Hematopoietic multipotent progenitor cell (in vitro differentiated cells): ENCODE results near the gene VEPH1. TPM values are rescaled to one million over a fixed set of nuclear protein-coding genes. Genes with fewer than 3 reads are reported as not detected.

Experiments used
- DNase-seq, 3 donors: peaks; one replicate each; pipeline ENCODE4 v3.0.0-alpha.2; 2011 to 2015; ENCODE audit warnings: low read depth in 2 of 3, low spot score in 2 of 3
- total RNA-seq: library from RNA; depleted of rRNA; stranded (reverse); fragments of >200 nt; gene quantifications from one replicate; pipeline ENCODE4 v1.2.3, GENCODE V29; 2012

The VEPH1 gene
- total RNA-seq, 1 donor = 0.27 TPM

GRCh38 chr3:157479464-157480243 is 23.6 kb downstream of the VEPH1 start:
- no peak for DNase-seq

DNA sequence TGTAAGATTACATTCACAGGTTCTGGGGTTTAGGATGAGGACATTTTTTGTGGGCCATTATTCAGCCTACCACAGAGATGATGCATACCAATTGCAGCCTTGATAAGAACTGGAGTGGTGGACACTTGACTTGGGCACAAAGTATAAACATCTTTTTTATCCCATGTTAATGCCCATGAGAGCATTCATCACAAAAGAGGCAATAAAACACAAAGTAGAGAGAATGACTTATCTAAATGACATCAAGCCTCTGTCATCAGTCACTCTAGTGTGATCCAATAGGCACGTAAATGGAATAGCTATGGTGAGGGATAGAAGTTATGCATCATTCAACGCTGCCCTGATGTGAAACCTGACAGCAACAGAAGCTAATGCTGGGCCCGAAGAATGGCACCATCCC is 25.8 kb downstream of the VEPH1 start:
- no peak for DNase-seq

- no peak for DNase-seq
Observed at GRCh38 chr3:157475921-157476414, 27.2 kb downstream of the VEPH1 start.

GRCh38 chr3:157472648-157473047 is 30.6 kb downstream of the VEPH1 start:
- DNase-seq = no peak

GRCh38 chr3:157471064-157471463 is 32.2 kb downstream of the VEPH1 start:
- DNase-seq = no peak

GRCh38 chr3:157469561-157470294 is 33.5 kb downstream of the VEPH1 start:
- no peak for DNase-seq

GRCh38 chr3:157467200-157467599 is 36.0 kb downstream of the VEPH1 start:
- no peak for DNase-seq

DNA sequence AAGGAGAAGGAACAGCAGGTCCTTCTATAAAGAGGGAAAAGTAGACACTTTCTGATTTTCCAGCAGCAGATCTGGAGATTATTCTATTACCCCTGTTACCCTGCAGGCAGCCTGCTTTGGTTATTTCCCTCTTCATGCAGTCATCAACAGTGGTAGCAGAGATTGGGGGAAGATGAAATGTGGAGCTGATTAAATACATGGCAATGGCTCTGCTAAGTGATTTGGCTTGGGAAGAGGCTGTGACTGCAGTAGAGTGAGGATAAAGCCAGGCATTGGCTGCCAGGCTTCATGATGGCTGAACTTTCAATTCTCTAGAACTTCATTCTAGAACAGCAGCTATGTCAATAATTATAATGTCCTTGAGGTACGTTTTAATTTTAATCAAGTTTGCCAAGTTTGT is 37.5 kb downstream of the VEPH1 start:
- no peak for DNase-seq

GRCh38 chr3:157464321-157464720 is 38.9 kb downstream of the VEPH1 start:
- no peak for DNase-seq

- DNase-seq = no peak
Observed at GRCh38 chr3:157463816-157464215, 39.4 kb downstream of the VEPH1 start.

GRCh38 chr3:157460253-157460652 is 43.0 kb downstream of the VEPH1 start:
- no peak for DNase-seq

DNA sequence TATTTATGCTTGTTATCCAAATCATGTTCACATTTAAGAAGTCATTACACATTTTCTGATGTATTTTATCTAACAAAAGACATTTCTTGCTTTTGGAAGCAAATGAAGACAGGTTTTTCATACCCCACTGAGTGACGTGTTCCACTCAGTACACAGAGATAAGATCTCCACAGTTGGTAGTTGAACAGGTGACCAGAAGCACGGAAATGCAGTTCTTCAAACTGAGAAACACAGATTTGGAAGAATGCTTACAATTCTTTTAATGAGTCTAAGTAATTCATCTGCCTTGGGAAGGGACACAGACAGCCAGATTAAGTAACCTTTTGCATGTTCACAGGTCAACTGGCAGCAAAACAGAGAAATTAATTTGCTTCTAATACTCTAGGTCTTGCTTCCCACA is 43.5 kb downstream of the VEPH1 start:
- DNase-seq = no peak

DNA sequence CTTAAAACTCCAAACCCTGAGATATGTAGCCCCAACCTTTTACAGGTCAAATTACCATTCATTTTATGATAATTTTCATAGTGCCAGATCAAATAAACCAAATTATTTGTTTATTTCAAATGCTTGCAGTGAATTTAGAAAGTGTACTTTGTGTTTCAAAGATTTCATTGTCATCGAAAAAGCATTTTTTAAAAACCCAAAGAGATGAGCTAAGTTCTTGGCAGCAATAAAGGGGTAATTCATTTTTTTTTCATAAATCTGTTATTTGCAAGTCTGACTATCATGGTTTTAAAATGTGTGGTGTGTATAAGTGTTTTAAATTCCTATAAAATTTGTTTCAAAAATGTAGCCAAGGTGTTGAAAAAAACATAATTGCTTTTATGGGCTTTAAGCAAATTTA is 49.4 kb downstream of the VEPH1 start:
- no peak for DNase-seq

- peak in 1 of 3 donors; percentile 32 for DNase-seq
Observed at GRCh38 chr3:157452097-157452496, 51.1 kb downstream of the VEPH1 start.

- peak in 1 of 3 donors; percentile 48 for DNase-seq
Observed at GRCh38 chr3:157447026-157447694, 56.1 kb downstream of the VEPH1 start.

- DNase-seq = peak in 1 of 3 donors; percentile 64
Observed at GRCh38 chr3:157445857-157446256, 57.4 kb downstream of the VEPH1 start.

DNA sequence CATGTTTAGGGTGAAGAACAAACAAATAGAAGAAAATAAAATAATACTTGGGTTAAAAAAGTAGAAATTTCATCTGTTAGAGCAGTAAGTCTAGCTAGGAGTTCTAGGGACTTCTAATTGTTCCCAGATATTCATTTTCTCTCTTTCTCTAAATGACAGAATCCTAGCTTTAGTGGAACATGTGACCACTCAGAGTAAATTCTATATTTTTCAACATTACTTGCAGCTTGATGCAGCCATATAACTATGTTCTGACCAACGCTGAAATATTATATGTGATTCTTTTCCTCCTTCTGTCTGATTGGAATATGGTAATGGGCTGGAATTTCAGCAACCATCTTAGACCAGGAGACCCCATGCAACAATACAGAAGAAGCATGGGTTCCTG is 58.4 kb downstream of the VEPH1 start:
- DNase-seq = no peak

GRCh38 chr3:157443905-157444796 is 59.1 kb downstream of the VEPH1 start:
- DNase-seq = no peak

DNA sequence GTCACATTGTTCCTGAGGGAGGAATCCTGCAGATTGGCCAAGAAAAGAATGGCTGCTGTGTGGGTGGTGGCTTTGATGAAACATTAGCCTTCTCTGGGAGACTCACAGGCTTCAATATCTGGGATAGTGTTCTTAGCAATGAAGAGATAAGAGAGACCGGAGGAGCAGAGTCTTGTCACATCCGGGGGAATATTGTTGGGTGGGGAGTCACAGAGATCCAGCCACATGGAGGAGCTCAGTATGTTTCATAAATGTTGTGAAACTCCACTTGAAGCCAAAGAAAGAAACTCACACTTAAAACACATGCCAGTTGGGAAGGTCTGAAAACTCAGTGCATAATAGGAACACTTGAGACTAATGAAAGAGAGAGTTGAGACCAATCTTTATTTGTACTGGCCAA is 60.5 kb downstream of the VEPH1 start:
- DNase-seq = no peak

DNA sequence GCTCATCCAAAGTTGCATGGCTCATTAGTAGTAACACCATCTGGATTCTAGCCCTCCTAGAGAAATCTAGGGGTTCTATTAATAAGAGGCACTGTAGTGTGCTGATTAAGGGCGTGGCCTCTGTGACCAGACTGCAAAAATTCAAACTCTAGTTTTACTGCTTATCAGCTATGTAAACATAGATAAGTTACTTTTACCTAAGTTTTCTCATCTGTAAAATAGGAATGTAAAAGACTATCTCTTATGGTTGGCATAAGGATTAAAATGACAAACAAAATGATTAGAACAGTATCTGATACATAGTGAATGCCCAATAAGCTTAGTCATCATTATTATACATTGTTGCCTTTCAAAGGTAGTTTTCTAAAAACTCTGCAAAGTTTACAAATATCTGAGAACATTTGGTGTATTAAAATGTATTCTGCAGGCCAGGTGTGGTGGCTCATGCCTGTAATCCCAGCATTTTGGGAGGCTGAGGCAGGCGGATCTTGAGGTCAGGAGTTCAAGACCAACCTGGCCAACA is 62.1 kb downstream of the VEPH1 start:
- no peak for DNase-seq
